Smooth muscle cell (in vitro differentiated cells): Measurements from ENCODE around the gene PAK5. TPM values are rescaled to one million over a fixed set of nuclear protein-coding genes. Genes with fewer than 3 reads are reported as not detected.

Experiments used
- DNase-seq: peaks from one replicate; lab custom pipeline; 2025; ENCODE audit not compliant: unreplicated experiment; lab: John Stamatoyannopoulos, UW
- H2AFZ ChIP-seq: fragments of 200-600 bp; sonication (generic); 2 replicates; pipeline ENCODE4 v1.6.0; 2016; ENCODE audit warnings: antibody characterized with exemption, low read depth, mild to moderate bottlenecking
- H3F3A ChIP-seq: fragments of 200-600 bp; sonication (generic); 2 replicates; pipeline ENCODE4 v1.6.0; 2017; ENCODE audit warnings: antibody characterized with exemption, low read depth
- H3K27ac ChIP-seq: fragments of 200-600 bp; sonication (generic); 2 replicates; pipeline ENCODE4 v1.5.1; 2016; ENCODE audit warnings: low read depth, mild to moderate bottlenecking
- H3K27me3 ChIP-seq: fragments of 200-600 bp; sonication (generic); 2 replicates; pipeline ENCODE4 v1.6.1; 2016; ENCODE audit warnings: low read depth, mild to moderate bottlenecking
- H3K36me3 ChIP-seq: fragments of 200-600 bp; sonication (generic); 2 replicates; pipeline ENCODE4 v1.5.1; 2016; ENCODE audit warnings: low read depth
- H3K4me1 ChIP-seq: fragments of 200-600 bp; sonication (generic); 2 replicates; pipeline ENCODE4 v1.5.1; 2016; ENCODE audit warnings: low read depth
- H3K4me2 ChIP-seq: fragments of 200-600 bp; sonication (generic); 2 replicates; pipeline ENCODE4 v1.6.0; 2016; ENCODE audit warnings: mild to moderate bottlenecking
- H3K4me3 ChIP-seq: fragments of 200-600 bp; sonication (generic); 2 replicates; pipeline ENCODE4 v1.5.1; 2016; ENCODE audit warnings: mild to moderate bottlenecking
- H3K79me2 ChIP-seq: fragments of 200-600 bp; sonication (generic); 2 replicates; pipeline ENCODE4 v1.6.0; 2016; ENCODE audit warnings: low read depth, mild to moderate bottlenecking
- H3K9ac ChIP-seq: fragments of 200-600 bp; sonication (generic); 2 replicates; pipeline ENCODE4 v1.6.0; 2016; ENCODE audit warnings: low read depth
- H3K9me3 ChIP-seq: fragments of 200-600 bp; sonication (generic); replicated peaks from 2 replicates; pipeline ENCODE4 v1.5.1; 2016; ENCODE audit warnings: low read depth
- H4K20me1 ChIP-seq: fragments of 200-600 bp; sonication (generic); 2 replicates; pipeline ENCODE4 v1.6.0; 2016; ENCODE audit warnings: low read depth
- WGBS: methylation state at CpG from one replicate; pipeline ENCODE4 v1.1.7; 2016; ENCODE audit warnings: low lambda C conversion rate; 5-methylcytosine and 5-hydroxymethylcytosine counted together
- polyA plus RNA-seq: library from polyadenylated mRNA; unstranded; fragments of >200 nt; fragmentation: Nextera tagmentation; extraction: Ambion mirVana; gene quantifications from 2 replicates; pipeline ENCODE4 v1.2.1, GENCODE V29; 2016
- total RNA-seq: library from RNA; depleted of rRNA; stranded (reverse); fragments of >200 nt; gene quantifications from 2 replicates; pipeline ENCODE4 v1.2.3, GENCODE V29; 2014
- TF ChIP-seq, protein P1 (sequence below): fragments of 200-600 bp; sonication (generic); IDR thresholded peaks from 2 replicates; pipeline ENCODE4 v1.5.1; 2017; ENCODE audit warnings: borderline replicate concordance, mild to moderate bottlenecking, antibody characterized with exemption; ENCODE audit not compliant: insufficient read depth, poor library complexity, severe bottlenecking

Gene PAK5
- total and polyA plus RNA-seq, 2 experiments from 2014 or later, result 0.13 TPM; not detected in 1

DNA sequence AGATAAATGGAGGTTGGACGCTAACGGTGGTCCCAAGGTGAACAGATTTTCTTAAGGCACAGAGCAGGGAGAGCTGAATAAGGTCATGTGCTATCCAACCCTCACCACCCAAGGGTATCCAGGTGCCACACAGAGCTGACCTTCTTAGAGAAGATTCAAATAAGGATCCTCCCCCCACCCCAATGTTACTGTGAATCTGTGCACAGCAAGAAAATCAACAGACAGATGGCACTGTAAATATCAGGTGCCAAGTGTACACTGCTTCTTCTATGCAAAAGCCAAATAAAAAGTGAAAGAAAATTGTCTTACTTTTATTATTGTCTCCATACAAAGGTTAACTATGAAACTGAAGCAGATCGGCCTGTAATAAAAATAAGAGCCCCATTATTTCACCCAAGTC is 96.9 kb downstream of the PAK5 start:
- Histone ChIP-seq H3K27me3 (no peaks in the 10 kb centered on the region), H3K4me2 (no peak overlapping the region), H3K27ac (no peak overlapping the region), H3K9me3 (no peaks in the 10 kb centered on the region), H2AFZ (no peak overlapping the region), H3K9ac (no peak overlapping the region), H4K20me1 (no peaks in the 10 kb centered on the region), H3K36me3 (no peaks in the 10 kb centered on the region), H3F3A (no peaks in the 10 kb centered on the region), H3K4me1 (no peaks in the 10 kb centered on the region), H3K4me3 (no peak overlapping the region), H3K79me2 (no peaks in the 10 kb centered on the region)
- 92% methylated on average over 3 of the region's 3 CpGs for WGBS
- TF ChIP-seq, protein P1, sequence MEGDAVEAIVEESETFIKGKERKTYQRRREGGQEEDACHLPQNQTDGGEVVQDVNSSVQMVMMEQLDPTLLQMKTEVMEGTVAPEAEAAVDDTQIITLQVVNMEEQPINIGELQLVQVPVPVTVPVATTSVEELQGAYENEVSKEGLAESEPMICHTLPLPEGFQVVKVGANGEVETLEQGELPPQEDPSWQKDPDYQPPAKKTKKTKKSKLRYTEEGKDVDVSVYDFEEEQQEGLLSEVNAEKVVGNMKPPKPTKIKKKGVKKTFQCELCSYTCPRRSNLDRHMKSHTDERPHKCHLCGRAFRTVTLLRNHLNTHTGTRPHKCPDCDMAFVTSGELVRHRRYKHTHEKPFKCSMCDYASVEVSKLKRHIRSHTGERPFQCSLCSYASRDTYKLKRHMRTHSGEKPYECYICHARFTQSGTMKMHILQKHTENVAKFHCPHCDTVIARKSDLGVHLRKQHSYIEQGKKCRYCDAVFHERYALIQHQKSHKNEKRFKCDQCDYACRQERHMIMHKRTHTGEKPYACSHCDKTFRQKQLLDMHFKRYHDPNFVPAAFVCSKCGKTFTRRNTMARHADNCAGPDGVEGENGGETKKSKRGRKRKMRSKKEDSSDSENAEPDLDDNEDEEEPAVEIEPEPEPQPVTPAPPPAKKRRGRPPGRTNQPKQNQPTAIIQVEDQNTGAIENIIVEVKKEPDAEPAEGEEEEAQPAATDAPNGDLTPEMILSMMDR, result no peak
- DNase-seq, result no peak

DNA sequence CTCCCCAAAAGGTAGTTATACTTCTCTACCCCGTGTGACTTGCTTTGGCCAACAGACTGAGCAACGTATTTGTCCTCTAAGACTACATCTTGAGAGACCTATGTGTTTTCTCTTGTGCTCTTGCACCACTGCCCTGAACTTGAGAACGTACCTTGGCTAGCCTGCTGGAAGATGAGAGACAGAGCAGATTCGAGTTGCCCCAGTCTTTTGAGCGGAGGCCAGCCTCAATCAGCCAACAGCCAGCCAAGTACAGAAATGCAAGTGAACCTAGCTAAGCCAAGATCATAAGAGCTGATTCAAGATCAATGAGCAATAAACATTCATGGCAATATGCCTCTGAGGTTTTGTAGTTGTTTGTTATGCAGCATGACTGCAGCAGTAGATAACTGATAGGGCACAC is 98.4 kb downstream of the PAK5 start:
- 79% methylated on average over 5 of the region's 5 CpGs for WGBS
- no peak for DNase-seq
- no peaks in the 10 kb centered on the region for H3F3A ChIP-seq

DNA sequence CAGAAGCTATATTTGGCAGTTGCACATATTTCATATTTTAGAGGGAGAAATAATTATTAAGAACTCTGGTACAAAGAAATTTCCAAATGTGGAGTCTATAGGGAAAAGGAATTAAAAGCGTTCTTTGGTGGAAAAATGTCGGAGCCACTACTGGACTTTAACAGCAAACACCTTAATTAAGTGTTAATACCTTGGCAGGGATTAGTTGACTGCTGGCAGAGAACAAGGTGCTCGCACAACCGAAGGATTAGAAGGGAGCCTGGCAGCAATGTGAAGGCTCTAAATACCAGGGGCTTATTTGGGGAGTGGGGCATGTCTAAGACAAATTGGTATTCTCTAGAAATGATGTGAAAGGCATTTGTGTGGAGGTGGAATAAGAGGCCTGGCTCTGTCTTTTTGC is 98.9 kb downstream of the PAK5 start:
- no peaks in the 10 kb centered on the region for H3K9me3 ChIP-seq
- TF ChIP-seq, protein P1, result no peak
- no peak overlapping the region for H3K4me3 ChIP-seq
- H3K36me3 ChIP-seq, result no peaks in the 10 kb centered on the region
- H3F3A ChIP-seq, result no peaks in the 10 kb centered on the region
- H4K20me1 ChIP-seq, result no peaks in the 10 kb centered on the region
- DNase-seq, result no peak
- 93% methylated on average over 4 of the region's 4 CpGs for WGBS
- H3K9ac ChIP-seq, result no peak overlapping the region
- no peaks in the 10 kb centered on the region for H3K27me3 ChIP-seq
- H2AFZ ChIP-seq, result no peak overlapping the region
- H3K4me1 ChIP-seq, result no peaks in the 10 kb centered on the region
- H3K4me2 ChIP-seq, result no peak overlapping the region
- no peaks in the 10 kb centered on the region for H3K79me2 ChIP-seq
- no peak overlapping the region for H3K27ac ChIP-seq

More for the DNA sequence above, 98.4 kb downstream of the PAK5 start:
- Histone ChIP-seq H3K4me3 (no peak overlapping the region), H3K4me1 (no peaks in the 10 kb centered on the region), H3K9me3 (no peaks in the 10 kb centered on the region), H3K27me3 (no peaks in the 10 kb centered on the region), H3K79me2 (no peaks in the 10 kb centered on the region), H3K36me3 (no peaks in the 10 kb centered on the region), H2AFZ (no peak overlapping the region), H3K9ac (no peak overlapping the region), H4K20me1 (no peaks in the 10 kb centered on the region), H3K4me2 (no peak overlapping the region), H3K27ac (no peak overlapping the region)
- TF ChIP-seq, protein P1, result no peak

DNA sequence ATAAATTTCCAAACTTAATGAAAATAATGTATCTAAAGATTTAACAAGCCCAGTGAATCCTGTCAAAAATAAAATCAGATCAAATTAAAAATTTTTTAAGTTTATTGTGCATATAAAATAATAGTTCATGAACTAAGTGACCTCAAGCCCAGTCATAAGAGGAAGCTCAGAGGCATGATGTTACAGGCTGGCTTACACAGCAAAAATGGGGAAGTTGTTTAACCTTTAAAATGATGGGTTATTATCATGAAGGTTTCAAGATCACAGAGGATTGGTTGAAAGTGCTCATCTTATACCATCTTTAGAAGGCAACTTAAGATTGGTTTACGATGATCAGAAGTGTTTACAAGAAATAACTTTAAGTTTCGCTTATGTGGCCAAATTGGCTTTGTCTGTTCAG is 102.5 kb downstream of the PAK5 start:
- TF ChIP-seq, protein P1, result no peak
- H3K79me2 ChIP-seq, result no peaks in the 10 kb centered on the region
- H3K36me3 ChIP-seq, result no peaks in the 10 kb centered on the region
- H3K4me2 ChIP-seq, result no peak overlapping the region
- no peaks in the 10 kb centered on the region for H3F3A ChIP-seq
- H3K27ac ChIP-seq, result no peak overlapping the region
- H3K27me3 ChIP-seq, result peaks cover 4% of the 10 kb centered on the region
- no peak overlapping the region for H2AFZ ChIP-seq
- no peak overlapping the region for H3K4me3 ChIP-seq
- no peak overlapping the region for H3K9ac ChIP-seq
- no peaks in the 10 kb centered on the region for H3K9me3 ChIP-seq
- DNase-seq, result no peak
- H4K20me1 ChIP-seq, result no peaks in the 10 kb centered on the region
- H3K4me1 ChIP-seq, result no peaks in the 10 kb centered on the region
- 86% methylated on average over 2 of the region's 2 CpGs for WGBS
